ENCODE results near the gene TUFT1. TPM values are rescaled to one million over a fixed set of nuclear protein-coding genes. Genes with fewer than 3 reads are reported as not detected.

The TUFT1 gene
- total RNA-seq, 1 donor from 2014 or later = 74.4 TPM

DNA sequence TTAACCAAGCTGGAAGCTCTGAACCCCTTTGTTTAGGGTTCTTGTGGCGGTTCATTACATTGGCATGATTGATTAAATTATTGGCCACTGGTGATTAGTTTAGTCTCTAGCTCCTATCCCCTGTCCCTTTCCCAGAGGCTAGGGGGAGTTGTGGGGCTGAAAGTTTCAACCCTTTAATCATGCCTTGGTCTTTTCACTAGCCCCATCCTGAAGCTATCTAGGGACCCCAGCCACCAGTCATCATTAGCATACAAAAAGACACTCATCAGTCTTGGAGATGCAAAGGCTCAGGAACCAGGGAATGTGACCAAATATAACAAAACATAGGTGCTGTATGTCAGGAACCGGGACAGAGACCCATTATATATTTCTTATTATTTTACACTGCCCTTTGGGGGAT is 37.1 kb downstream of the TUFT1 start:
- no peak for DNase-seq (ENCODE audit: low read depth)
- Histone ChIP-seq H3K36me3 (ENCODE audit: control insufficient read depth, insufficient read depth, low read length) (peaks cover 7% of the 10 kb centered on the region), H3K4me3 (ENCODE audit: low read depth, low read length) (no peak overlapping the region), H3K27me3 (ENCODE audit: control insufficient read depth, insufficient read depth, low read length) (no peaks in the 10 kb centered on the region)
- TF ChIP-seq, protein P1, sequence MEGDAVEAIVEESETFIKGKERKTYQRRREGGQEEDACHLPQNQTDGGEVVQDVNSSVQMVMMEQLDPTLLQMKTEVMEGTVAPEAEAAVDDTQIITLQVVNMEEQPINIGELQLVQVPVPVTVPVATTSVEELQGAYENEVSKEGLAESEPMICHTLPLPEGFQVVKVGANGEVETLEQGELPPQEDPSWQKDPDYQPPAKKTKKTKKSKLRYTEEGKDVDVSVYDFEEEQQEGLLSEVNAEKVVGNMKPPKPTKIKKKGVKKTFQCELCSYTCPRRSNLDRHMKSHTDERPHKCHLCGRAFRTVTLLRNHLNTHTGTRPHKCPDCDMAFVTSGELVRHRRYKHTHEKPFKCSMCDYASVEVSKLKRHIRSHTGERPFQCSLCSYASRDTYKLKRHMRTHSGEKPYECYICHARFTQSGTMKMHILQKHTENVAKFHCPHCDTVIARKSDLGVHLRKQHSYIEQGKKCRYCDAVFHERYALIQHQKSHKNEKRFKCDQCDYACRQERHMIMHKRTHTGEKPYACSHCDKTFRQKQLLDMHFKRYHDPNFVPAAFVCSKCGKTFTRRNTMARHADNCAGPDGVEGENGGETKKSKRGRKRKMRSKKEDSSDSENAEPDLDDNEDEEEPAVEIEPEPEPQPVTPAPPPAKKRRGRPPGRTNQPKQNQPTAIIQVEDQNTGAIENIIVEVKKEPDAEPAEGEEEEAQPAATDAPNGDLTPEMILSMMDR (IDR thresholded peaks at IDR 0.05; ENCODE audit: insufficient read depth, low read length, poor library complexity, severe bottlenecking) = no peak

DNA sequence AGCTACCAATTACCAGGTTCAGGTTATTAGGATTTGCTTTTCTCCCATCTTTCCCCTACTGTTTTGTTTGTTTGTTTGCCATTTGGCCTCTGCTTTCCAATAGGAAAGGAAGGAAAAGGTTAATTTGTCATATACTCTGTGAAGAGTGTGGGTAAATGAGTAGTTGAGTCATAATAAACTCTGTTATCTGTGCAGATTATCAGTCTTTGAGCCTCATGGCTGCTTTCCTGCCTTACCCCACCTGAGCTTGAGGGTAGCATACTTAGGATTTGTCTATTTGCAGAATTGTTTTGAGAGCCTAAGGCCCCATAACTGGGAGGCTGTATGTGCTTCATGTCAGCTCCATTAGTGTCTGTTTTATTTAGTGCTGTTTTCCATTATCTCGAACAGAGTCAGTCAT is 38.8 kb downstream of the TUFT1 start:
- Histone ChIP-seq H3K36me3 (ENCODE audit: control insufficient read depth, insufficient read depth, low read length) (peaks cover 7% of the 10 kb centered on the region), H3K27me3 (ENCODE audit: control insufficient read depth, insufficient read depth, low read length) (no peaks in the 10 kb centered on the region), H3K4me3 (ENCODE audit: low read depth, low read length) (no peak overlapping the region)
- TF ChIP-seq, protein P1 (IDR thresholded peaks at IDR 0.05; ENCODE audit: insufficient read depth, low read length, poor library complexity, severe bottlenecking) = no peak
- no peak for DNase-seq (ENCODE audit: low read depth)

DNA sequence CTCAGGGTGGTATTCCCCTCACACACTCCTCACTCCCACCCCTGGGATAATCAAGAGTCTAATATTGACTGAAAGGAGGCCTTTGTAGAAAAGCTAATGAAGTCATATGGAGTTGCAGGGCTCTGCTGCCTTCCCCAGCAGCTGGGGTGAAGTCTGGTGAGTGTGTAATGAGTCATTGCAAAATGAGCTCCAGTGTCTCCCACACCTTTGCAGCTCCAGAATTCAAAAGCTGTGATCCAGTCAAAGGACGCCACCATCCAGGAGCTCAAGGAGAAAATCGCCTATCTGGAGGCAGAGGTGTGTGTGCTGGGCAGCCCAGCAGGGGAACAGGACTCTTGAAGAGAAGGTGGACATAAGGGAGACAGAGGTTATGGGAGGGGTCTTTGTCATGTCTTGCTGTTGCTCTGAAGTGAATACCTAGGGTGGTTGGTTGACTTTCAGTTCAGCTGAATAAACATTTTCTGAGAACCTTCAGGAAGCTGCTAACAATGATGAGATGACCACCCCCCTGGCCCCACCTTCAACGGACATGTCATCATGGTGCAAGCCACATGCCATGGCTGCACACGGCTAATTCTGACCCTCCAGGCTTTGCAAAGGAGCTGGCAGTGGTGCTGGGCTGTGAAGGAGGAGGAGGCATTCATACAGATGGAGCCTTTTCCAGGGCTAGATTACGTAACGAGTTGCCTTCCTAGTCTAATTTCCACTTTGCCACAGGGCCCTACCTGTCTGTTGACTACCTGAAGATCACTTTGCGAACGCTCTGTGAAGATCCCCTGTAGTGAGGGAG is 39.5 kb downstream of the TUFT1 start:
- no peak for DNase-seq (ENCODE audit: low read depth)
- TF ChIP-seq, protein P1 (IDR thresholded peaks at IDR 0.05; ENCODE audit: insufficient read depth, low read length, poor library complexity, severe bottlenecking) = no peak
- peaks cover 5% of the 10 kb centered on the region for H3K36me3 ChIP-seq (ENCODE audit: control insufficient read depth, insufficient read depth, low read length)
- no peaks in the 10 kb centered on the region for H3K27me3 ChIP-seq (ENCODE audit: control insufficient read depth, insufficient read depth, low read length)
- H3K4me3 ChIP-seq (ENCODE audit: low read depth, low read length) = no peak overlapping the region

GRCh38 chr1:151581451-151581850 is 41.3 kb downstream of the TUFT1 start:
- TF ChIP-seq, protein P1 (IDR thresholded peaks at IDR 0.05; ENCODE audit: insufficient read depth, low read length, poor library complexity, severe bottlenecking) = no peak
- Histone ChIP-seq H3K36me3 (ENCODE audit: control insufficient read depth, insufficient read depth, low read length) (peaks cover 4% of the 10 kb centered on the region), H3K27me3 (ENCODE audit: control insufficient read depth, insufficient read depth, low read length) (no peaks in the 10 kb centered on the region), H3K4me3 (ENCODE audit: low read depth, low read length) (no peak overlapping the region)
- DNase-seq (ENCODE audit: low read depth) = no peak

DNA sequence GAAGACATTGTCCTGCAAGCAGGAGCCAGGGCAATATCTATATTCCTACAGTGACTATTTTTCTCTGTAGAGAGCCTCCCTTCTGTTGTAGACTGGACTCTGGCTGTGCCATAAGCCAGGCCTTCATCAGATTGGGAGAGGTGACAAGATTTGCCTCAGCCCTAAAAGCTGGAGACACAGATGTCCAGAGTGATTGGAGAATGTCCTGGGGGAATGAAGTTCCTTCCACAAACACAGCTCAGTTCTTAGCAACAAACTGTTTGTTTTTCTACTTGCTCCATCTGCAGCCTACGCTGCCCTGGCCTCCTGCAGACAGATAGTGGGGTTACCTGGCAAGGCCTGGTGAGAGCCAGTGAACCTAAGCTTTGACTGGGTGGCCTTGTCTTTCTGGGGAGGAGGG is 41.8 kb downstream of the TUFT1 start:
- Histone ChIP-seq H3K27me3 (ENCODE audit: control insufficient read depth, insufficient read depth, low read length) (no peaks in the 10 kb centered on the region), H3K36me3 (ENCODE audit: control insufficient read depth, insufficient read depth, low read length) (peaks cover 4% of the 10 kb centered on the region), H3K4me3 (ENCODE audit: low read depth, low read length) (no peak overlapping the region)
- TF ChIP-seq, protein P1 (IDR thresholded peaks at IDR 0.05; ENCODE audit: insufficient read depth, low read length, poor library complexity, severe bottlenecking) = no peak
- no peak for DNase-seq (ENCODE audit: low read depth)

- Histone ChIP-seq H3K4me3 (ENCODE audit: low read depth, low read length) (no peak overlapping the region), H3K27me3 (ENCODE audit: control insufficient read depth, insufficient read depth, low read length) (no peaks in the 10 kb centered on the region), H3K36me3 (ENCODE audit: control insufficient read depth, insufficient read depth, low read length) (peaks cover 2% of the 10 kb centered on the region)
- DNase-seq (ENCODE audit: low read depth) = no peak
- TF ChIP-seq, protein P1 (IDR thresholded peaks at IDR 0.05; ENCODE audit: insufficient read depth, low read length, poor library complexity, severe bottlenecking) = no peak
Measured at GRCh38 chr1:151583796-151584195, 43.7 kb downstream of the TUFT1 start.

Measured in kidney epithelial cell (primary cell).